Endothelial cell of umbilical vein (primary cell): ENCODE data around the gene DENND6A. TPM values are rescaled to one million over a fixed set of nuclear protein-coding genes. Genes with fewer than 3 reads are reported as not detected.

Source experiments
- BruUV-seq: library from RNA; stranded (reverse); fragments of 400-500 nt; replicated peaks from 2 replicates; lab custom pipeline; 2021; lab: Mats Ljungman, UMichigan
- CTCF ChIA-PET: fragments of 300-600, 350-600 bp; sonication (Branson Sonifier 250); formaldehyde crosslinking; loops from one replicate; lab custom pipeline; 2021; ENCODE audit warnings: antibody characterized with exemption, inconsistent platforms; lab: Charles Lee
- POLR2A ChIA-PET: fragments of 300-600, 350-600 bp; sonication (Branson Sonifier 250); formaldehyde crosslinking; loops from one replicate; lab custom pipeline; 2021; ENCODE audit warnings: antibody characterized with exemption, inconsistent platforms; lab: Charles Lee
- DNase-seq: peaks from one replicate; pipeline ENCODE4 v3.0.0-alpha.2; 2011; ENCODE audit warnings: low read depth, low spot score
- FAIRE-seq: peaks from 2 replicates; lab custom pipeline; 2011; peaks lifted over from hg19 to GRCh38; lab: Jason Lieb, UNC
- H2AFZ ChIP-seq: 2 replicates; pipeline ENCODE4 v1.6.0; 2012; ENCODE audit warnings: low read depth, low read length, control low read depth, inconsistent platforms
- H3K27ac ChIP-seq: 2 replicates; pipeline ENCODE4 v1.5.1; 2011; ENCODE audit warnings: low read depth, mild to moderate bottlenecking, control low read depth, low read length, moderate library complexity; ENCODE audit not compliant: insufficient read depth
- H3K27me3 ChIP-seq, 2 experiments: 2 replicates each; pipeline versions ENCODE4 v1.6.0 to v1.6.1; 2011; ENCODE audit warnings: low read length in 2 of 2, mixed read lengths in 1 of 2; ENCODE audit not compliant: control insufficient read depth in 2 of 2, insufficient read depth in 2 of 2
- H3K36me3 ChIP-seq, 2 experiments: 2 replicates in 1 of 2; 3 replicates in 1 of 2; pipeline ENCODE4 v1.5.1; 2011; ENCODE audit warnings: low read length in 2 of 2, mild to moderate bottlenecking in 1 of 2, moderate library complexity in 1 of 2; ENCODE audit not compliant: control insufficient read depth in 2 of 2, insufficient read depth in 2 of 2; ENCODE audit errors: extremely low read depth in 1 of 2
- H3K4me1 ChIP-seq: 3 replicates; pipeline ENCODE4 v1.5.1; 2011; ENCODE audit warnings: mild to moderate bottlenecking, low read length; ENCODE audit not compliant: control insufficient read depth, insufficient read depth; ENCODE audit errors: extremely low read depth
- H3K4me2 ChIP-seq: 2 replicates; pipeline ENCODE4 v1.6.1; 2011; ENCODE audit warnings: low read length, control low read depth, mixed read lengths; ENCODE audit not compliant: insufficient read depth
- H3K4me3 ChIP-seq, 3 experiments: fragments of 200-600 bp in 1 of 3; sonication (generic), shearing (Covaris generic) in 1 of 3; replicated peaks in 1 of 3; 2 replicates each; pipeline ENCODE4 v1.5.1; 2011 to 2016; ENCODE audit warnings: control low read depth in 3 of 3, low read length in 3 of 3, mild to moderate bottlenecking in 2 of 3, inconsistent platforms in 1 of 3, low read depth in 1 of 3, moderate library complexity in 1 of 3; ENCODE audit not compliant: insufficient read depth in 1 of 3
- H3K79me2 ChIP-seq: 2 replicates; pipeline ENCODE4 v1.6.0; 2012; ENCODE audit warnings: low read length, inconsistent platforms; ENCODE audit not compliant: control insufficient read depth, insufficient read depth
- H3K9ac ChIP-seq: replicated peaks from 2 replicates; pipeline ENCODE3; 2011; ENCODE audit warnings: low read length, control low read depth; ENCODE audit not compliant: insufficient read depth; ENCODE audit errors: extremely low read depth
- H3K9me1 ChIP-seq: replicated peaks from 3 replicates; pipeline ENCODE4 v1.6.0; 2011; ENCODE audit warnings: mild to moderate bottlenecking, low read length; ENCODE audit not compliant: control insufficient read depth, insufficient read depth; ENCODE audit errors: extremely low read depth
- H3K9me3 ChIP-seq: replicated peaks from 2 replicates; pipeline ENCODE4 v1.5.1; 2012; ENCODE audit warnings: low read length, inconsistent platforms; ENCODE audit not compliant: control insufficient read depth, insufficient read depth
- H4K20me1 ChIP-seq: replicated peaks from 2 replicates; pipeline ENCODE3; 2011; ENCODE audit warnings: mild to moderate bottlenecking, low read length; ENCODE audit not compliant: control insufficient read depth, insufficient read depth; ENCODE audit errors: extremely low read depth
- EZH2 ChIP-seq: IDR thresholded peaks from 2 replicates; pipeline ENCODE4 v1.6.1; 2012; ENCODE audit warnings: borderline replicate concordance, low read depth, mild to moderate bottlenecking, moderate library complexity, low read length, inconsistent platforms; ENCODE audit not compliant: severe bottlenecking
- FOS ChIP-seq: IDR thresholded peaks from 2 replicates; pipeline ENCODE4 v1.6.1; 2011; ENCODE audit warnings: mild to moderate bottlenecking, low read length, moderate library complexity, borderline replicate concordance; ENCODE audit not compliant: insufficient read depth
- GATA2 ChIP-seq: IDR thresholded peaks from 2 replicates; pipeline ENCODE4 v1.7.0; 2011; ENCODE audit warnings: low read depth, mild to moderate bottlenecking, moderate library complexity, mixed read lengths, low read length; ENCODE audit not compliant: insufficient read length, insufficient read depth
- JUN ChIP-seq: IDR thresholded peaks from 2 replicates; pipeline ENCODE4 v1.6.1; 2011; ENCODE audit warnings: borderline replicate concordance, low read depth; ENCODE audit not compliant: insufficient read length, insufficient read depth
- MYC ChIP-seq: IDR thresholded peaks from one replicate; pipeline ENCODE4 v1.6.1; 2011; ENCODE audit warnings: mild to moderate bottlenecking, low read depth, low read length
- POLR2A ChIP-seq: IDR thresholded peaks from 2 replicates; pipeline ENCODE4 v1.6.1; 2012; ENCODE audit warnings: low read depth, mild to moderate bottlenecking, control low read depth, low read length
- POLR2AphosphoS5 ChIP-seq: IDR thresholded peaks from 2 replicates; pipeline ENCODE4 v1.6.1; 2012; ENCODE audit warnings: low read depth, mild to moderate bottlenecking, control low read depth, low read length, moderate library complexity; ENCODE audit not compliant: insufficient read depth
- dilution Hi-C: fragments of 300-500 bp; cut with MboI; formaldehyde crosslinking; loops from one replicate; pipeline ENCODE4 v1.15.0; 2019; ENCODE audit warnings: low sequenced_read_pairs; ENCODE audit not compliant: extremely low pct_ligation_motif_present
- intact Hi-C: fragments of 100-400 bp; cut with micrococcal nuclease; formaldehyde crosslinking; loops from one replicate; pipeline ENCODE4 v1.10.0; 2022
- polyA plus RNA-seq, 4 experiments: library from polyadenylated mRNA; depleted of rRNA in 3 of 4; stranded (reverse) in 3 of 4; unstranded in 1 of 4; fragments of >200 nt; gene quantifications; 2 replicates each; pipeline versions ENCODE4 v1.2.1 to v1.2.3, GENCODE V29; 2011 to 2012; ENCODE audit warnings: missing spikeins in 1 of 4
- total RNA-seq: library from RNA; stranded (reverse); gene quantifications from 2 replicates; pipeline ENCODE4 v1.2.3, GENCODE V29; 2021
- TF ChIP-seq, protein P1 (sequence below), 2 donors: IDR thresholded peaks; 1 replicate in 1 of 2; 2 replicates in 1 of 2; pipeline ENCODE4 v1.5.1; 2011; ENCODE audit warnings: low read length in 2 of 2, mild to moderate bottlenecking in 2 of 2, moderate library complexity in 2 of 2, control low read depth in 1 of 2, inconsistent platforms in 1 of 2, low read depth in 1 of 2; ENCODE audit not compliant: insufficient read depth in 1 of 2; ENCODE audit errors: extremely low read depth in 1 of 2
- TF ChIP-seq, protein P2 (sequence below): IDR thresholded peaks from 2 replicates; pipeline ENCODE4 v1.6.1; 2011; ENCODE audit not compliant: insufficient read depth, insufficient read length

The DENND6A gene
- total and polyA plus RNA-seq, 2 donors (not counting 3 experiments of a cell fraction or from before 2014, with no cell fraction given), result 12.7 to 25.0 TPM

DNA sequence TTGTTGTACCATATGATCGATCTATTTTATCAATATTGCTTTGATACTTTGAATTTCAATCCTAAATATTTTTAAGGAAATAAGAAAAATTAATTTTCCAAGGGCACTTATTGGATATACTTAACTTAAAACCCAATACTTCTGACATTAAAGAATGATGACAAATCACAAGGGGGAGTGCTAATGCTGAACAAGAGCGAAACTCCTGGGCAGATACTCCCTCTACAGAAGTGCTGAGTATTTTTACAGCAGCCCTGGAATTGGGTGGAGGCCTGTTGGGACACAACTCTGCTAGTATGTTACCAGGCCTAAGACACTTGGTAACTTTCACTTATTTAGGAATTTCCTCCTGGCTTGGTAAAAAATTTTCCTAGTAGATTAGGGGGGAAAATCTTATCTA, 46.2 kb downstream of the DENND6A start:
- POLR2A ChIA-PET, result no interaction called here
- Histone ChIP-seq H3K9ac (no peak overlapping the region), H3K9me1 (no peaks in the 10 kb centered on the region), H3K9me3 (no peaks in the 10 kb centered on the region), H3K79me2 (no peaks in the 10 kb centered on the region), H4K20me1 (no peaks in the 10 kb centered on the region), H2AFZ (no peak overlapping the region), H3K36me3 (peaks cover 0 to 5% of the 10 kb centered on the region in 2 experiments), H3K4me1 (no peaks in the 10 kb centered on the region), H3K4me2 (no peak overlapping the region), H3K4me3 (no peak overlapping the region), H3K27ac (no peak overlapping the region), H3K27me3 (no peaks in the 10 kb centered on the region)
- no peak for TF ChIP-seq EZH2
- no peak for TF ChIP-seq FOS
- TF ChIP-seq JUN, result no peak
- TF ChIP-seq GATA2, result no peak
- no peak for TF ChIP-seq MYC
- TF ChIP-seq, protein P1, sequence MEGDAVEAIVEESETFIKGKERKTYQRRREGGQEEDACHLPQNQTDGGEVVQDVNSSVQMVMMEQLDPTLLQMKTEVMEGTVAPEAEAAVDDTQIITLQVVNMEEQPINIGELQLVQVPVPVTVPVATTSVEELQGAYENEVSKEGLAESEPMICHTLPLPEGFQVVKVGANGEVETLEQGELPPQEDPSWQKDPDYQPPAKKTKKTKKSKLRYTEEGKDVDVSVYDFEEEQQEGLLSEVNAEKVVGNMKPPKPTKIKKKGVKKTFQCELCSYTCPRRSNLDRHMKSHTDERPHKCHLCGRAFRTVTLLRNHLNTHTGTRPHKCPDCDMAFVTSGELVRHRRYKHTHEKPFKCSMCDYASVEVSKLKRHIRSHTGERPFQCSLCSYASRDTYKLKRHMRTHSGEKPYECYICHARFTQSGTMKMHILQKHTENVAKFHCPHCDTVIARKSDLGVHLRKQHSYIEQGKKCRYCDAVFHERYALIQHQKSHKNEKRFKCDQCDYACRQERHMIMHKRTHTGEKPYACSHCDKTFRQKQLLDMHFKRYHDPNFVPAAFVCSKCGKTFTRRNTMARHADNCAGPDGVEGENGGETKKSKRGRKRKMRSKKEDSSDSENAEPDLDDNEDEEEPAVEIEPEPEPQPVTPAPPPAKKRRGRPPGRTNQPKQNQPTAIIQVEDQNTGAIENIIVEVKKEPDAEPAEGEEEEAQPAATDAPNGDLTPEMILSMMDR (IDR thresholded peaks at IDR 0.05; ENCODE audit: extremely low read depth in 1 of 2, insufficient read depth in 1 of 2, low read depth in 1 of 2, low read length in 2 of 2), result no peak
- TF ChIP-seq, protein P2, sequence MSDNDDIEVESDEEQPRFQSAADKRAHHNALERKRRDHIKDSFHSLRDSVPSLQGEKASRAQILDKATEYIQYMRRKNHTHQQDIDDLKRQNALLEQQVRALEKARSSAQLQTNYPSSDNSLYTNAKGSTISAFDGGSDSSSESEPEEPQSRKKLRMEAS, result no peak
- no peak for TF ChIP-seq POLR2AphosphoS5
- TF ChIP-seq POLR2A, result no peak
- no TSS peak for BruUV-seq
- DNase-seq, result peak; percentile 34
- no peak for FAIRE-seq
- CTCF ChIA-PET, result interaction anchor here (1.1 to 1.9 kb wide), 2 partner anchors 199 to 207 kb away, joined by 3 to 10 read pairs; no protein-coding TSS in a partner anchor
- dilution Hi-C loops, result no loop called here
- intact Hi-C loops, result loop anchor here (5.0 kb wide), 1 partner anchor 206 kb away; no protein-coding TSS in a partner anchor
